ENCODE results near the gene PPP2R5C.

The PPP2R5C gene

GRCh38 chr14:101808894-101809670 is 47.6 kb downstream of the PPP2R5C start:
- H3K4me1 Mint-ChIP-seq: peaks cover 36% of the 10 kb centered on the region
- DNase-seq (ENCODE audit: low spot score in 2 of 2) (no peak), ATAC-seq (no peak)
- no peaks in the 10 kb centered on the region for H3K9me3 Mint-ChIP-seq
- peak overlapping the region; percentile 99 for H3K27ac Mint-ChIP-seq
- H3K36me3 Mint-ChIP-seq: peaks cover 42% of the 10 kb centered on the region
- peak overlapping the region; percentile 73 for H3K4me3 Mint-ChIP-seq

GRCh38 chr14:101809671-101810514 is 48.4 kb downstream of the PPP2R5C start:
- H3K9me3 Mint-ChIP-seq: no peaks in the 10 kb centered on the region
- H3K36me3 Mint-ChIP-seq: peaks cover 47% of the 10 kb centered on the region
- H3K27ac Mint-ChIP-seq: peak overlapping the region; percentile 99
- peak overlapping the region; percentile 73 for H3K4me3 Mint-ChIP-seq
- peak; percentile 94 for ATAC-seq
- H3K4me1 Mint-ChIP-seq: peaks cover 44% of the 10 kb centered on the region
- peak; percentile 56 to 86 for DNase-seq (ENCODE audit: low spot score in 2 of 2)

GRCh38 chr14:101810897-101811621 is 49.5 kb downstream of the PPP2R5C start:
- Mint-ChIP-seq H3K9me3 (no peaks in the 10 kb centered on the region), H3K4me1 (peaks cover 56% of the 10 kb centered on the region), H3K36me3 (peaks cover 59% of the 10 kb centered on the region), H3K27ac (peak overlapping the region; percentile 99), H3K4me3 (peak overlapping the region; percentile 73)
- peak; percentile 22 for ATAC-seq
- no peak for DNase-seq (ENCODE audit: low spot score in 2 of 2)

- peaks cover 64% of the 10 kb centered on the region for H3K36me3 Mint-ChIP-seq
- DNase-seq (ENCODE audit: low spot score in 2 of 2) (no peak), ATAC-seq (no peak)
- H3K4me3 Mint-ChIP-seq: peak overlapping the region; percentile 73
- H3K27ac Mint-ChIP-seq: peak overlapping the region; percentile 99
- H3K4me1 Mint-ChIP-seq: peaks cover 64% of the 10 kb centered on the region
- no peaks in the 10 kb centered on the region for H3K9me3 Mint-ChIP-seq
These were observed 50.6 kb downstream of the PPP2R5C start for GRCh38 chr14:101812071-101812470.

- Mint-ChIP-seq H3K36me3 (peaks cover 72% of the 10 kb centered on the region), H3K4me3 (peak overlapping the region; percentile 73), H3K4me1 (peaks cover 75% of the 10 kb centered on the region)
These were observed 51.8 kb downstream of the PPP2R5C start for GRCh38 chr14:101813171-101813759.

GRCh38 chr14:101813833-101814232 is 52.3 kb downstream of the PPP2R5C start:
- Mint-ChIP-seq H3K4me3 (peak overlapping the region; percentile 73), H3K27ac (peak overlapping the region; percentile 99), H3K4me1 (peaks cover 79% of the 10 kb centered on the region), H3K36me3 (peaks cover 77% of the 10 kb centered on the region), H3K9me3 (no peaks in the 10 kb centered on the region)
- ATAC-seq: no peak
- DNase-seq (ENCODE audit: low spot score in 2 of 2): no peak

More at GRCh38 chr14:101813171-101813759, 51.8 kb downstream of the PPP2R5C start:
- ATAC-seq (no peak), DNase-seq (ENCODE audit: low spot score in 2 of 2) (no peak)
- H3K9me3 Mint-ChIP-seq: no peaks in the 10 kb centered on the region
- H3K27ac Mint-ChIP-seq: peak overlapping the region; percentile 99

- ATAC-seq (no peak), DNase-seq (ENCODE audit: low spot score in 2 of 2) (no peak)
- Mint-ChIP-seq H3K4me1 (peaks cover 85% of the 10 kb centered on the region), H3K9me3 (no peaks in the 10 kb centered on the region), H3K27ac (peak overlapping the region; percentile 99), H3K36me3 (peaks cover 82% of the 10 kb centered on the region), H3K4me3 (peak overlapping the region; percentile 73)
These were observed 53.4 kb downstream of the PPP2R5C start for GRCh38 chr14:101814934-101815333.

- peaks cover 81% of the 10 kb centered on the region for H3K36me3 Mint-ChIP-seq
- no peak for ATAC-seq
- no peak for DNase-seq (ENCODE audit: low spot score in 2 of 2)
- peak overlapping the region; percentile 73 for H3K4me3 Mint-ChIP-seq
- H3K9me3 Mint-ChIP-seq: no peaks in the 10 kb centered on the region
- H3K4me1 Mint-ChIP-seq: peaks cover 84% of the 10 kb centered on the region
- H3K27ac Mint-ChIP-seq: peak overlapping the region; percentile 99
These were observed 54.5 kb downstream of the PPP2R5C start for GRCh38 chr14:101815994-101816393.

- no peak for DNase-seq (ENCODE audit: low spot score in 2 of 2)
- H3K4me1 Mint-ChIP-seq: peaks cover 89% of the 10 kb centered on the region
- peak overlapping the region; percentile 97 for H3K27ac Mint-ChIP-seq
- peak overlapping the region; percentile 73 for H3K4me3 Mint-ChIP-seq
- H3K36me3 Mint-ChIP-seq: peaks cover 83% of the 10 kb centered on the region
- no peaks in the 10 kb centered on the region for H3K9me3 Mint-ChIP-seq
- peak; percentile 55 for ATAC-seq
These were observed 56.0 kb downstream of the PPP2R5C start for GRCh38 chr14:101817501-101818001.

GRCh38 chr14:101819251-101819990 is 57.9 kb downstream of the PPP2R5C start:
- Mint-ChIP-seq H3K9me3 (no peaks in the 10 kb centered on the region), H3K4me3 (peak overlapping the region; percentile 73), H3K36me3 (peaks cover 90% of the 10 kb centered on the region), H3K4me1 (peaks cover 87% of the 10 kb centered on the region), H3K27ac (peak overlapping the region; percentile 97)
- peak; percentile 19 for ATAC-seq
- DNase-seq (ENCODE audit: low spot score in 2 of 2): peak in 1 of 2 donors; percentile 83

- Mint-ChIP-seq H3K9me3 (no peaks in the 10 kb centered on the region), H3K4me1 (peaks cover 87% of the 10 kb centered on the region), H3K4me3 (peak overlapping the region; percentile 73), H3K27ac (peak overlapping the region; percentile 97), H3K36me3 (peaks cover 90% of the 10 kb centered on the region)
- DNase-seq (ENCODE audit: low spot score in 2 of 2) (peak in 1 of 2 donors; percentile 75), ATAC-seq (peak; percentile 49)
These were observed 58.8 kb downstream of the PPP2R5C start for GRCh38 chr14:101820283-101820798.

GRCh38 chr14:101821528-101821927 is 60.0 kb downstream of the PPP2R5C start:
- DNase-seq (ENCODE audit: low spot score in 2 of 2) (peak in 1 of 2 donors; percentile 72), ATAC-seq (peak; percentile 14)
- Mint-ChIP-seq H3K4me1 (peaks cover 87% of the 10 kb centered on the region), H3K27ac (peak overlapping the region; percentile 97), H3K9me3 (no peaks in the 10 kb centered on the region), H3K36me3 (peaks cover 90% of the 10 kb centered on the region), H3K4me3 (peak overlapping the region; percentile 73)

- Mint-ChIP-seq H3K4me1 (peaks cover 87% of the 10 kb centered on the region), H3K9me3 (no peaks in the 10 kb centered on the region), H3K4me3 (peak overlapping the region; percentile 73), H3K27ac (peak overlapping the region; percentile 97), H3K36me3 (peaks cover 99% of the 10 kb centered on the region)
- DNase-seq (ENCODE audit: low spot score in 2 of 2) (no peak), ATAC-seq (no peak)
These were observed 61.6 kb downstream of the PPP2R5C start for GRCh38 chr14:101823066-101823465.
